Bone marrow (tissue), 2 donors: ENCODE measurements around the gene SLC23A2.
A peak's percentile ranks its signal among the peaks of the same experiment; 100 is the strongest.
"Not testable (repeated sequence)": the region's sequence is repeated elsewhere in the genome, so short reads cannot be mapped to it uniquely, and the experiment has no call there.

Experiments used
- DNase-seq, 2 donors: peaks; one replicate each; lab custom pipeline; 2025; lab: John Stamatoyannopoulos, UW

SLC23A2 gene

DNA sequence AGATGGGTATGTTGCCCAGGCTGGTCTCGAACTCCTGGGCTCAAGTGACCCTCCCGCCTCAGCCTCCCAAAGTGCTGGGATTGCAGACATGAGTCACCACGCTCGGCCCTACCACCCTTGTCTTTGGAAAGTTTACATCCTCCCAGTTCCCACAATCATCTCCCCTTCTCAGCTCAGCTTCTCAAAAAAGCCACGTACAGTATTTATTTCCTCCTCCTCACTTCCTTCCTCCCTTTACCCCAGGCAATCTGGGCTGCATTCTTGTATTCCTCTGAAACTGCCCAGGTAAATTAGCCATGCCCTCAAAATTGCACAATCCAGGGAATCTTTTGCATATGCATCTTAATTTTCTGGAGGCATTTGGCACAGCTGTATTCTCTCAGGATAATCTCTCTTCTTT lies 7.4 kb upstream of the SLC23A2 start:
- DNase-seq = no peak

DNA sequence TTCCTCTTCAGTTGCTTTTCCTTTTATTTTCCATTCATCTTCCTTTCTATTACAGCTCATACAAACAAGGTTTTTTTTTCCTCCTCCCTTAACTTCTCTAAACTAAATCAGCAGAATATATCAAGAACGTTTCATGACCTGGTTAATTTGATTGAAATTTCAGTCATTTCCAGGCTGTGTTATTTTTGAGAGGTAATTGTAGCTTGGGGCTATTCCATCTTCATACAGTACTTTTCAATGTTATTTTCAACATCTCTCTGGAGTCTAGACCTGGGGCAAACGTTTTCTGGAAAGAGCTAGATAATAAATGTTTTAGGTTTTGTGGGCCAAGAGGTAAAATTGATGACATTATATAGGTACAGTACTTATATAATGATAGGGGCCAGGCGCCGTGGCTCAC lies 4.0 kb upstream of the SLC23A2 start:
- DNase-seq = no peak

DNA sequence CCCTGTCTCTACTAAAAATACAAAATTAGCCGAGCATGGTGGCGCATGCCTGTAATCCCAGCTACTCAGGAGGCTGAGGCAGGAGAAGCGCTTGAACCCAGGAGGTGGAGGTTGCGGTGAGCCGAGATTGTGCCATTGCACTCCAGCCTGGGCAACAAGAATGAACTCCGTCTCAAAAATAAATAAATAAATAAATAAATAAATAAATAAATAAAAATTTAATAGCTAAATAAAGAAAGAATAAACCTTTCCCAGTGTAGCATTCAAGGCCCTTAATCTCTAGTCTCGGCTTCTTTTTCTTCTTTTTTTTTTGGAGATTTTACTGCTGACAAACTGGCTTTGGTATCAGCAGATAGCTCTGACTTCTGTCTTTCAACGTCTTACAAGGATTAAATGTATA lies 3.5 kb upstream of the SLC23A2 start:
- not testable (repeated sequence) for DNase-seq

- no peak for DNase-seq
Observed at GRCh38 chr20:5003626-5004025, 2.3 kb upstream of the SLC23A2 start.

DNA sequence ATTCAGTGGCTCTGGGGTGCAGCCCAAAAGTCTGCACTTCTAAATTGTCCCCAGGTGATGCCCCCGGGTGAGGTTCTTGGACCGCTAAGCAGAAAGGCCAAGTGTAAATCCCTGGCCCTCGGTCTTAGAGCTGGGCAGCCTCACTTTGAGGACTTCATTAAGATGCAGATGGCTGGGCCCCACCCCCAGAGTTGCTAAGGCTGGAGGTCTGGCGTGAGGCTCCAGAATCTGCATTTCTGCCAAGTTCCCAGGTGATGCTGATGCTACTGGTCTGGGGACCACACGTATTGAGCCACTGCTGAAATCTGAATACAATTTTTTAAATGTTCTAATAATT lies 735 bp upstream of the SLC23A2 start:
- DNase-seq = no peak

DNA sequence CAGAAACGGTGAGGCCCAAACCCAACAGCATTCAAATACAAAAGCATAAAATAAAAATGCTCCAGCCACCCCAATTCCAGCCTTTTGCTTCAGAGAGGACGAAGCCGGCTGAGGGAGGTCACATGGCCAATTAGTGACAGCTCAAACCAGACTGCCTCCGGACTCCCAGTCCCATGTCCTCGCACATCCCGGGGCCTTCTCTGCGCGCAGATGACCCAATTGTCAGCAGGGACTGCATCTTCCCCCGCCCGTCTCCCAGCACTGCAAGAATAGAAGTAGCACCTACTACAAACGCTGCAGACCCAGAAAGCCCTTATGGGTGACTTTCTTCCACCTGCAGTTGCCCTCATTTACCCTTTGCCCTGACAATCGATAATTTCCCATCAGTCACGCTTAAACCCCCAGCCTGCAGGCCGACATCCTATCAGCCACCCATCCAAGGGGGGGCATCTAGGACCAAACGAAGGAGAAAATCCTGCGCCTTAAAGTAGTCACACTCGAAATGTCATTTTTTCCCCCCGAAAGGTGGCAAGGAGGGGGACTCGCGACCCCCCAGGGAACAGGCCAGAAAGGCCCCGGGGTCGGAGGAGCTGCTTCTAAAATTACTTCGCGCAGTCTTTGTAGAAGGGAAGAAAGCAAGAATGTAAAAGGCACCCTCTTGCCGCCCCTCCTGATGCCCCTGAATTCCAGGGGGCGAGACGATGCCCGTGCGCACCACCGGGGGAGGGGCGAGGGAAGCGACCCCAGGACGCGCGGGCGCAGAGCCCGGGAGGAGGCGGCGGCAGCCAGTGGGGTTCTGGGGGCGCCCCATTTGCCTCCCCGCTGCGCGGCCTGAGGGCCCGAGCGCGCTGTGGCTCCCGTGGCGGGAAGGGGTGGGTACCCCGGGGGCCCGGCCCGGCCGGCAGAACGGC lies 792 bp downstream of the SLC23A2 start:
- DNase-seq = no peak

GRCh38 chr20:4999788-5000187 lies 1.5 kb downstream of the SLC23A2 start:
- no peak for DNase-seq

DNA sequence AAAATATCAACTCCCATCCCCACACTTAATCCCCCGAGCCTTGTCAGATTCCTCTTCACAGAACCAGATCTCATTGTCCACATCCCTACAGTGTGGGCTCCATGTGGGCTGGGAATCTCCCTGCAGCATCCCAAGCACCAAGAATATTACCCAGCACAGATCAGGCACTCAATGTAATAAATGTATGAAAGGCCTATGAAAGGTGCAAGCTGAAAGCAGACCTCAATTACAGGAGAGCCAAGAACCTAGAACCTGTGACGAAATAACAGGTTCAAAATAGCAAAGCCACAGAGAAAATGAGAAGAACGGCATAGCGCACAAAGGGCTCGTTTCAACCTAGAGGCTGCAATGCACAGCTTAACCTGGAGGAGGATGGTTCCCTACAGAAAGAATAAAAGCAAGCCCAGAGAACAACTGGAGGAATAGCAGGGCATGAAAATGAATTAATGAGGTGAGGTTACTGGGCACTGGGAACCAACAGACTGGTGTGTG lies 3.1 kb downstream of the SLC23A2 start:
- no peak for DNase-seq

DNA sequence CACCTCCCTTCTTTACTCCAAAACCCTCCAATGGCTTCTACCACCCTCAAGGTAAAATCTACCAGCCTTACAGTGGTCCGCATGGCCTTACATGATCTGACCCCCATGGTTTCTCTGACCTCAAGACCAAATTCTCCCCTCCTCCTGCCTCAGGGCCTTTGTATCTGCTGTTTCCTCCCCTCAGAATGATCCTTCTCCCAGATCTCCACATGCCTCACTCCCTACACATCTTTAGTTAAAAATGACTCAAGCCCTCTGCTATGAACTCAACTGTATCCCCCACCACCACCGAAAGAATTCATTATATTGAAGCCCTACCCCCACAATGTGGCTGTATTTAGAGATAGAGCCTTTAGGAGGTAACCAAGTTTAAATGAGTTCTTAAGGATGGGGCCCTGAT lies 4.1 kb downstream of the SLC23A2 start:
- DNase-seq = no peak

- no peak for DNase-seq
Observed at GRCh38 chr20:4989570-4989969, 11.7 kb downstream of the SLC23A2 start.

DNA sequence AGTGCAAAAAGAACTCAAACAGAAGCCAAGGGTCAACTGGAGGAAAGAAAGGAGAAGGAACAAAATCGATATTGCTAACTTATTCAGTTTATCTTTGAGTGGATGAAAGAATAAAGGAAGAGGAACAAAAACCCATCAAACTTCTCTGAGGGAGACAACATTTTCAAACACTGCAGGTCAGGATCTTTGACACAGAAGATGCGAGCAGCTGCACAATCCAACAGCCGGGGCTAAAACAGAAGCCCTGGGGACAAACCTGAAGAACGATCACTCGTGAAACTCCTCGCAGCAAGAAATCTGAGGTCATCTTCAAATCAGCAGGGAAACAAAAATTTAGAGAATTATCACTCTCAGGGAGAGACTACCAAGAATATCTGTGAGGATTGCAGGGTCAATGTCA lies 14.2 kb downstream of the SLC23A2 start:
- DNase-seq = no peak

- no peak for DNase-seq
Observed at GRCh38 chr20:4985658-4986057, 15.7 kb downstream of the SLC23A2 start.

GRCh38 chr20:4982281-4982680 lies 19.0 kb downstream of the SLC23A2 start:
- DNase-seq = no peak

DNA sequence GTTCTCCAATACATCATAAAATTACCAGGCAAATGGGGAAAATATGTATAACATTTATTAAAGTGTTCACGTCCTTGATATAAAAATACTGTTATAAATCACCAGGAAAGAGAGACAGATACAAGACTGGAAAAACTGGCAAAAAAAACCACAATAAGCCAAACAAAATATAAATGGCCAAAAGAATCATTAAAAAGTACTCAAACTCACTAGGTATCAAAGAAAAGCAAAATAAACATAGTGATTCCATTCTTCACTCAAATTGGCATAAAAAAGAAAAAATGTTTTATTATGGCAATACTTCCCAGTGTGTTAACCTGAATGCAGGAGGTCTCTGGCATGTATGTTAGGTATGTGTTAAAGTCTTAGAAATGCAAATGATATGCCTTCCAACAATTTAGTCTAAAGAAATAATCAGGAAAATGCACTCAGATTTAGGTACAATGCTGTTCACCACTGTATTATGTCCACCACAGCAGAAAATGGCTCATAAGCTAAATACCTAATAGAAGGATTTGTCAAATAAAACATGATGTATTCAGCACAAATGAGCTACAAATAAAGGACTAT lies 21.4 kb downstream of the SLC23A2 start:
- DNase-seq = no peak

GRCh38 chr20:4978050-4978918 lies 23.0 kb downstream of the SLC23A2 start:
- no peak for DNase-seq

DNA sequence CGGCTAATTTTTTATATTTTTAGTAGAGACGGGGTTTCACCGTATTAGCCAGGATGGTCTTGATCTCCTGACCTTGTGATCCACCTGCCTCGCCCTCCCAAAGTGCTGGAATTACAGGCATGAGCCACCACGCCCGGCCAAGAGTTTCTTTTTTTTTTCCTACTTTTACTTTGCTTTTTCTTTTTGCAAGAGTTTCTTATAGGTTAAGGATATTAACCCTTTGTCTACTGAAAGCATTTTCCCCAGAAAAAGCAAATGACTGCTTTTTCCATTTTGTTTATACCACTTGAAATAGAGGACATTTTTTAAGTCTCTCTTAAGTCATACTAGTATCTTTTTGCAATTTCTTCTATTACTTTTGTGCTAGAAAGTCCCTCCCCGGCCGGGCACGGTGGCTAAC lies 25.3 kb downstream of the SLC23A2 start:
- DNase-seq = not testable (repeated sequence)

GRCh38 chr20:4973330-4974097 lies 27.8 kb downstream of the SLC23A2 start:
- peak in 1 of 2 donors; percentile 43 for DNase-seq

DNA sequence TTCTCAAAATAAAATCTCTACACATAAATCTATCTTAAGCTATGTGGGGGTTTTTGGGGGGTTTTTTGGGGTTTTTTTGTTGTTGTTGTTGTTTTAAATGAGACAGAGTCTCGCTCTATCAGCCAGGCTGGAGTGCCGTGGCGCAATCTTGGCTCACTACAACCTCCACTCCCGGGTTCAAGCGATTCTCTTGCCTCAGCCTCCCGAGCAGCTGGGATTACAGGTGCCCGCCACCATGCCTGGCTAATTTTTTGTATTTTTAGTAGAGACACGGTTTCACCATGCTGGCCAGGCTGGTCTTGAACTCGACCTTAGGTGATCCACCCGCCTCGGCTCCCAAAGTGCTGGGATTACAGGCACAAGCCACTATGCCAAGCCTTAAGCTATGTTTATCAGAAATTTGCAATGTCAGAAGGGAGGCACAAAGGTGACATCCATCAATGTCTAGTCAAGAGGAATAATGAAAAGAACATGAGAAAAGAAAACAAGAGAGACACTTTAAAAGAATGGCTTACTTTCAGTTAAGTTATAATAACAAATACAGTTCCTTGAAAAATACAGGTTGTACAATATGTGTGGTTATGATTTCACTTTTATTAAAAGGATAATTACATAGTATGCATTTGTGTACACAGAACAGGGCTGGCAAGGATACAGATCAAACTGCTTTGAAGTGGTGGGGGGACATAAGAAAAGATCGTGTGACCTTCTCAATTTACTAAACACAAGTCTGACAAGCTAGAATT lies 28.6 kb downstream of the SLC23A2 start:
- DNase-seq = no peak

GRCh38 chr20:4971064-4971463 lies 30.2 kb downstream of the SLC23A2 start:
- DNase-seq = no peak

DNA sequence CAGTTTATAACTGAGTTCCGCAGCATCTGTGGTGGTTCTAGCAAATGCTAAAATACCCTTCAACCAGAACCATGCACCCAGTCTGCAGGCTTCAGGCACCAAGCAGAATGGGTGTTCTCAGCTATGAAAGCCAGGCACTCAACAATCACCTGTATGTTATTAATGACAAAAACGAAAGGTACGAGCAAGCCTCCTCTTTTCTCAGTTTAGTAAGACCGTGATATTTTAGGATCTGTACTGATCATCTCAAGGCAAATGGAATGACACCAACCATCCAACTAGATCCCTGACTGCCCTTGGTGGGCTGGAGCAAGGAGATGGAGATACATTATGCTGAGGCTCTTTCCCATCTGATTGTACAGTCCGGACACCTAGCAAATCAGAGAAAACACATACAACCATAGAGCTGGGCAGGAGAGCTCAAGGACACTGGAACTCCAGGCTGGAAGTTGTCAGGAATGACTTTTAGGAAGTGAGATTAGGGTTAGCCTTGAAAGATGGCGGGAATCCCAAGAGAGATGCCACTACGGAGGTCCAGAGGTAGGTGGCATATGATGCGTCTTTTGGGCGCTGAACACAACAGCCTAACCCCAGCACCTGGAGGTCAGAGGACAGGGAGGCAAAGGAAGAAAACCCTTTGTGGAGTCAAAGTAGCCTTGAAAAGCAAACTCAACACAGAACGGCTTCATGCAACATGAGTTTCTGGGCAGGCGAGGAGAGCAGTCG lies 33.4 kb downstream of the SLC23A2 start:
- DNase-seq = no peak
